HG02798 (cell line): ENCODE data around the gene WDR37.
"Not testable (repeated sequence)": the region's sequence is repeated elsewhere in the genome, so short reads cannot be mapped to it uniquely, and the experiment has no call there.

Experiments
- ATAC-seq: cut with Tn5 transposase; IDR thresholded peaks from one replicate; pipeline ENCODE4 v1.9.1; 2021; ENCODE audit warnings: mild to moderate bottlenecking; ENCODE audit not compliant: unreplicated experiment, poor library complexity

The WDR37 gene

DNA sequence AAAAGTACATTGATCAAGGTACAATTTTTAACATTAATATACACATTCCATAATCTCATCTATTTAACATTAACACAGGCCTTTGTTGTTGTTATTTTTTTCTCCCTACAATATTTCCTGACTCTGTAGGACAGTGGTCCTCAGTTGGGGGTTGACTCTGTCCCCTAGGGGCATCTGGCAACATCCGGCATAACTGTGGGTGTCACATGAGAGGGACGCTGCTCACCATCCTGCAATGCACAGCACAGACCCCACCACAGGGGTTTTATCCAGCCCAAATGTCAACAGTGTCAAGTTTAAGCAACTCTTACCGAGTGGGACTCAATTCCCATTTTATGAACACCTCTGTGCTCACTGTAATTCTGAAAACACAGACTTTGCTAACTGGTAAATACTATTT is 16.1 kb upstream of the WDR37 start:
- no peak for ATAC-seq

DNA sequence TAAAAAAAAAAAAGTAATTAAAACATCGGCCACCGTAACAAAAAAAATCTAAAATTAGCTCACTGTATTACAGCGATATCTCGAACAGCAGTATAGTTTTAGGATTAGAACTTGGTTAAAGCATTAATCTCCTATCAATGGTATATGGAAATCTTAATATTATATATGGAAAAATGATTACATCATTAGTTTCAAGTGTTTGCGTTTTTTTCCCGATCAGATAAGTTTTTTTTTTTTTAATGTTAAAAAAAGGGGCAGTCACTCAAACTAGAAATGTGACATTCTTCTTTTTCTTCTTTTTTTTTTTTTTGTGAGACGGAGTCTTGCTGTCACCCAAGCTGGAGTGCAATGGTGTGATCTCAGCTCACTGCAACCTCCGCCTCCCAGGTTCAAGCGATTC is 14.7 kb upstream of the WDR37 start:
- no peak for ATAC-seq

DNA sequence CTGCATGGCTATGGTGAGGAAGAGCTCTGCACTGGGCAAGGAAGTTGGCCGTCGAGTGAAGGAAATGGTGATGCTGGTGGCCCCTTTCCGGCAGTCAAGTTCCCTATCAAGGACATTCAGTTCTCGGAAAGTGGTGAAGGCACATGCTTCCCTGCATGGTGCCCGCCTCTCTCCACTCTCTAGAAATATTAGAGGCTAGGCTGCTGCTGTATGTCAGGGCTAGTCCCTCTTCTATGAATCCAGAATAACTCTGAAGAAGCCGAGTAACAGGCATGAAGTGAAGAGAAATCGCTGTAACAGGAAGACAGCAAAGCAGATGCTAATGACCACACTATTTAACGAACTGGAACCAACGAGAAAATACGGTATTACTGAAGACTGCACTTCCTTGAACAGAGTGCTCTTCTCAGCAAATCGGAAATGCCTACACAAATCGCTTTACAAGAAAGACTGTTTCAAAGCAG is 12.6 kb upstream of the WDR37 start:
- peak; percentile 38 for ATAC-seq

DNA sequence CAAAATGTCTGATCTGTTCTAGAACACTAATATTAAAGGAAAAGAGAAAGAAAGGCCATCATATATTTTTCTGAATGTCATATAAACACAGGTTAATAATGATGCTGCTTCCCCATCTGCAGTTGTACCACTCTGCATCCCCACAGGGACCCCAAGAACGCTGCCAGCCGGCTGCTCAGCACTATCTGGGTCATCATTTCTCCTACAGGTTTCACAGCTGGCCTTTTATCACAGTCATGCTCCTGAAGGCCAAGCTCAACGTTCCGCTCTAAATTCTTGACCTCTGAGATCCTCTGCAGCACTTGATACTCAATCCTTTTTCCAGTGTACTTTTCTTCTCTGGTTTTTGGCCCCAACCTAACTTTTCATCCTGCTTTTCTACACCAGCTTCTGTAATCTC is 12.0 kb upstream of the WDR37 start:
- no peak for ATAC-seq

DNA sequence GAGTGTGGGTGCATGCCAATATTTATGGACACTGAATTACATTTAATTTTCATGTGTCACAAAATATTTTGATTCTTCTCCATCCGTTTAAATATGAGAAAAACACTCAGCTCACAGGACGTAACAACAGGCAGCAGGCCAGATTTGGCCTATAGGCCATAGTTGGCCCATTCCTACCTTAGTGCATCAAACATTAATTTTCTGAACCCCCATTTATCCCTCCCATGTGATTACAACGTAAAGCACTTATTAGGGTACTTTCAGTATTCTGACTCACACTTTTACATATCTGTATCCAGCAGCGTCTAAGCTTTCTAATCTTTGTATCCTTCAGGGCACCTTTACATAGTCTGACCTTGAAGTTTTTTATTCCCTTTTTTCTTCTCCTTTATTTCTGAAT is 11.2 kb upstream of the WDR37 start:
- no peak for ATAC-seq

DNA sequence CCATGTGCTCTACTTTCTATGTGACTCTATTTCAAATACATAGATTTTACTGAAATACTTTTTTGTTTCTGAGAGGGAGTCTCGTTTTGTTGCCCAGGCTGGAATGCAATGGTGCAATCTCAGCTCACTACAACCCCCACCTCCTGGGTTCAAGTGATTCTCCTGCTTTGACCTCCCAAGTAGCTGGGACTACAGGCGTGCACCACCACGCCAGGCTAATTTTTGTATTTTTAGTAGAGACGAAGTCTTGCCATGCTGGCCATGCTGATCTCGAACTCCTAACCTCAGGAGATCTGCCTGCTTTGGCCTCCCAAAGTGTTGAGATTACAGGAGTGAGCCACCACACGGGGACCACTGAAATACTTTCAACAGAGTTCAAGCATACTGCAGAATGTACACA is 10.8 kb upstream of the WDR37 start:
- ATAC-seq, result no peak

DNA sequence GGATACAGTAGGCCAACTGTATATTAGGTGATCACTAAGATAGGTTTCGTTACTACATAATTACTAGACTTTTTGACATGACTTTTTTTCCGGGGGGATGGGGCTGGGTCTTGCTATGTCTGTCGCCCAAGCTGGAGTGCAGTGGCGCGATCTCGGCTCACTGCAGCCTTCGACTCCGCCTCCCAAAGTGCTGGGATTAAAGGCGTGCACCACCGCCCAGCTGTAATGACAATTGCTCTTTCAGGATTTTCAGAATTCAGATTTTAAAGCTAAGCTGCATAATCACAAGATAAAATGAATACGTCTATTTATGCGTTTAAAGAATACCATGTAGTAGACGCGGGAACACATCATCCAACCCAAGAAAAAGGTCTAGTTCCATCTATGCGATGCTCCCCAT is 8.2 kb upstream of the WDR37 start:
- ATAC-seq, result no peak

DNA sequence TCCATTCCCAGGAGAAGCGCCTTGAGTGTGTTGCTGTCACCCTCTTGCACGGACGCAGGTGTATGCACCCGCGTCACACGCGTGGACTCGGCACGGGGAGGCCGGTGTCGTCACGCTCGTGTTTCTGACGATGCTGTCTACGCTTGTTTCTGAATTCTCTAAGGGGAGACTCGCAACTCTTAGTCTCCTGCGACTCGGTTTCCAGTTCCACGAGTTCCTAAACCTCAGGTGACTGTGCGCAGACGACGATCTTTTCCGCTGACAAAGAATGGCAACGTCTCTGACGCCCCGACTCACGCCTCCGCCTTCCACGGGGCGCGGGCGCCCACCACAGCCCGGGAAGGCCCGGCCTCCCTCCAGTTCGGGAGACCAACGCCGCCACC is 7.8 kb upstream of the WDR37 start:
- ATAC-seq, result no peak

DNA sequence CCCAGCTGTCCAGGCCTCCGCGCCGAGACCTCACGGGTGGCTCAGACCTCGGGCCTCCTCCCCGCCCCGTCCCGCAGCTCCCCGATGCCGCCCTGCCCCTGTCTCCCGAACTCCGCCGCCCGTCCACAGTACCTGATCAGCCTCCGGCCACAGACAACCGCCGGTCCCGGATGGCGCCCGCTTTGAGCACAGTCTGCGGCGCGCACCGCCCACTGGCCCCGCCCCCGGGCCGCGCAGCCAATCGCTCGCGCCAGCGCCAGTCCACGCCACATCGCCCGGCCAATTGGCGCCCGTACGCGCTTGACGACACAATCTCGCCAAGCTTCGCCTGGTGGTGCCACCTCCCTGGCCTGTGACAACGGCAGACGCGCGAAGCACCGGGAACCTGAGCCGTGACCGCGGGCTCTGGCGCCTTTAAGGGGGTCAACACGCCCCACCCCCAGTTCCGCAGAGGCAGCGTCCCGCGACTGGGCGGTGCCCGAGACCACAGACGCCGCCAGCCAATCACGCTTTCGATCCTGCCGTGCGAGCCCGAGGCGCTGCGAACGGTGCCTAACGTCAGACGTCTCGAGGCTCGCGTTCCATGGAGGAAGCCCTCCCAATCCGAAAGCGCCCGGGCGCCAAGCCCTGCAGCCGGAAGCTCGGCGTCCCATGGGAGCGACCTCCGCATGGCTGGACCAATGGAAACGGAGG is 7.3 kb upstream of the WDR37 start, which contains the start of gene IDI1:
Gene IDI1, minus strand, starts transcription at position 388 of the 693 bp plus-strand sequence. Its CDS starts 116 bp downstream, at position 272.
- ATAC-seq, result peak; percentile 85

DNA sequence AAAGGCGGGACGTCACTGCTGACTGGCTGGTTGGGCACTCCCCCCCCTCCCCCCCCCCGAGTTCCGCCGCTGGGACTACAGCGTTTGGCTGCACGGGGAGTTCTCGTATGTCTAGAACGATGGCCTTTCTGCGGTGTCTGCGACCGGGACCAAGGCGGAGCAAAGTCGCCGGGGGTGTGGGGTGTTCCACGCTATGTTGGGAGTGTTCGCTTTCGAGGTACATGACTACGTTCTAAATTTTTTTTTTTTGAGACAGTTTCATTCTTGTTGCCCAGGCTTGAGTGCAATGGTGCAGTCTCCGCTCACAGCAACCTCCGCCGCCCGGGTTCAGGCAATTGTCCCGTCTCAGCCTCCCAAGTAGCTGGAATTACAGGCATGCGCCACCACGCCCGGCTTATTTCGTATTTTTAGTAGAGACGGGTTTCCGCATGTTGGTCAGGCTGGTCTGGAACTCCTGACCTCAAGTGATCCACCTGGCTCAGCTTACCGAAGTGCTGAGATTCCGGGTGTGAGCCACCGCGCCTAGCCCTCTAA is 6.7 kb upstream of the WDR37 start:
- ATAC-seq, result no peak

DNA sequence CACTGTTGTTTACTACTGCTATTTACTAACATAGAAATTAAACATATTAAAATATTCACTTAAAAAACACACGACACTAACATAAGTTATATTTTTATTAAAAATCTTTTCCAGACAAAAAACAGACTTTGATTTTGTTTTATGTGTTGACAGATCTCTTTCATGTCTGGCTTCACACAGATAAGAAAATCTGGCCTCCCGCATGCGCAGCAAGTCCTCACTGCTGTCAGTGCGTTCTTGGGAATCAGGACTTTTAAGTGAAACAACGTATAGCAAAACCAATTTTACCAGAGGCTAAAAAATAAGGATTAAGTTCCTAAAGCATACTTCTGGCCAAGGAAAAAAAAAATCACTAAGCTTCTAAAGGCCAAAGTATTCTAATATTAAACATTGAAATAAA is 6.0 kb upstream of the WDR37 start:
- no peak for ATAC-seq

DNA sequence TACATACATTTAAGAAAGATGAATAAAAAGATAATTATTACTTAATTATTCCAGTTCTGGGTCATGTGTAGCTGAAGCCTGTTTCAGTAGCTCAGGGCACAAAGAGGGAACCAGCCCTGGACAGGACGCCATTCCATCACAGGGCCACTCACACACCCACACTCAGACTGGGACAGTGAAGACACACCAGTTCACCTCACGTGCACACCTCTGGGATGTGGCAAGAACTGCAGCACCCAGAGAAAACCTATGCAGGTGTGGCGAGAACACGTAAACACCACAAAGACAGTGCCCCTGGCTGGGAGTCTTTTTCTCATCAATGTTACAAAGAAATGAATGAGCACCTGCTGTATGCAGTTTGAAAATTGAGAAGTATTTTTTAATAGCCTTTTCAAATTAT is 5.6 kb upstream of the WDR37 start:
- ATAC-seq, result no peak

DNA sequence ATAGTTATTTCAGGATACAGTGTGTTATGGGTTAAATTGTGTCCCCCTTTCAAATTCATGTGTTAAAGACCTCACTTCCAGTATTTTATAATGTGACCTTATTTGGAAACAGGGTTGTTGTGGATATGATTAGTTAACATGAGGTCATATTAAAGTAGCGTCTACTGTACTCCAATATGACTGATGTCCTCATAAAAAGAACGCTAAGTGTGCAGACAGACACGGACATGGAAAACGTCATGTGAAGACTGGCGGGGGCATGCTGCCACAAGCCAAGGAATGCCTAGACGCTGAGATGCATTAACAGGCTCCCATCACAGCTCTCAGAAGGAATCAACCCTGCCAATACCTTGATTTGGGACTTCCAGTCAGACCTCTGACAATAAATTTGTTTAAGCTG is 1.5 kb upstream of the WDR37 start:
- ATAC-seq, result no peak

DNA sequence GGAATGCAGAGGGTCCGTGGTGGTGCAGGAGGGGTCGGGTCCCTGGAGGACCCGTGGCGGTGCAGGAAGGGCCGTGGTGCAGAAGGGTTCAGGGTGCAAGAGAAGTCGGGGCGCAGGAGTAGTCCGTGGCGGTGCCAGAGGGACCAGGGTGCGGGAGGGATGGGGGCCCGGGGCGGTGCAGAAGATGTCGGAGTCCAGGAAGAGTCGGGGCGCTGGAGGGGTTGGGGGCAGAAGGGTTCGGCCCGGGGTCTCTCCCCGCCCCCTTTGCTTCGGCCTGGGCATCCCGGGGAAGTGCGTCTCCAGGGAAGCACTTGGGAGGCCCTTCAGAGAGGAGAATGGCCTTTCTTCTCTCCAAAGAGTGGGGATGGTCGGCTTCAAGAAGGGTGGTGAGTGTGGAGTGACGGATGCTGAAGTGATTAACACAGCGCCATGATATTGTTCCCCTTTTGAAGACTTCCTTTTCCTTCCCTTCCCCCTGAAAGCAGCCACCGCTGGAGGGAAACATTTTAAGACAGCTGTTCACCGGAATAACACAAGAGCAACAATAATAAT is 997 bp downstream of the WDR37 start:
- no peak for ATAC-seq

DNA sequence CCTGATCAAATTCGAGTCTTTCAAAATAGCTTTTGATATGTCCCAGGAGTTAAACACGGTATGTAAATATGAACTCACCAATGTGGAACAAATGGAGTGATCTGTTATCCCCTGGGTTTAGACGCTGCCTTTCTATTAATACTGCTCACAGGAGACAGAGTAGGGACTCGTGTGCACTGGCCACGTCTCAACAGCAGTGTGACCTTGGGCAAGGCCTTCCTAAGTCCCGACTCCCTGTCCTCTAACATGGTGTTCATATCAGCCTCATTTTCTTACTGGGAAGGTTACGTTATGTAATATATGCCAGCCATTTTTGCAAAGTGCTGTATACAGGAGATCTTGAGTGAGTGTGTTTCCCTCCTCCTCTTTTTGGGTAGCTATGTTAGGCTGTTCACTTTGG is 1.8 kb downstream of the WDR37 start:
- ATAC-seq, result no peak

DNA sequence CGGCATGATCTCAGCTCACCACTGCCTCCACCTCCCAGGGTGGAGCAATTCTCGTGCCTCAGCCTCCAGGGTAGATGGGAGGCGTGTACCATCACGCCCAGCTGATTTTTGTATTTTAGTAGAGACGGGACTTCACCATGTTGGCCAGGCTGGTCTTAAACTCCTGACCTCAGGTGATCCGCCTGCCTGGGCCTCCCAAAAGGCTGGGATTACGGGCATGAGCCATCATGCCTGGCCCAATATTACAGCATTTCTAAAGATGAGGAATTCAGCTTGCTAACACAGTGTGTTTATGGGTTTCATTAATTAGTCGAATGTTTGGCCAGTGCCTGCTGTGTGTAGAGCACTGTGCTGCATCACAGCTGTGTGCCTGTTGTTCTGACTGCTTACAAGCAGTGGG is 3.7 kb downstream of the WDR37 start:
- no peak for ATAC-seq

DNA sequence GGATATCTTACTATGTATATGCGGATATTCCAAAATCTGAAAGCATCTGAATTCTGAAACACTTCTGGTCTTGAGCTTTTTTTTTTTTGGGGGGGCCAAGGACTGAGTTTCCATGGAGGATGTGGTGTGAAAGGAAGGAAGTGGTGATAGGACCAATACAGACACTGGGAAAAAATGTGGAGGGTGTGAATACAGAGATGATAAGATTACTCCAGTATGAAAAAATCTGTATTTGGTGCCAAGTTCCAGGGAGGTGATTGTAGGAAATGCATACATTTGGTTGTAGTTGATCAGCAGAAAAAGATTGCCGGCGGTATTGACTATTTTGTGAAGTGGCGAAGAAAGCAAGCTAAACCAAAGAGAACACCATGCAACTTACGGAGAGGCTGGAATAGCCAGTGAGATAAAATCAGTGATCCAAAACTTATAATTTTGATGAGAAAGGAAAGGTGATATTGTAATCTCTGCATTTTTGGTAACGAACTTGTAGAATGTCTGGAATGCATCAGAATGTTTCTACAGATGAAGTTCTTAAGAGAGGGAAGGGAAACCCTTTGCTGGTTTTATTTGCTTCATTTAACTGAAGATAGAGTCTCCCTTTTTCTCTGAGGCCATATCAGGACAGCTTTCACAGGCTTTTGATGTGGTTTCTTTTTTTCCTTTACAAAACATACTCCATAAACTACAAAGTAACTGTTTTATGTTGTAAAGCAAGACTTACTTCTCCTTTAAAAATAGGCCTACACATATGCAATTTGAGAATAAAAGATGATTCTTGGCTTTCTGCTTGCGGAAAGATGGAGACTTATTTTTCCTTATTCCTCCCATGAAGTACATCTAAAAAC is 6.0 kb downstream of the WDR37 start:
- no peak for ATAC-seq

DNA sequence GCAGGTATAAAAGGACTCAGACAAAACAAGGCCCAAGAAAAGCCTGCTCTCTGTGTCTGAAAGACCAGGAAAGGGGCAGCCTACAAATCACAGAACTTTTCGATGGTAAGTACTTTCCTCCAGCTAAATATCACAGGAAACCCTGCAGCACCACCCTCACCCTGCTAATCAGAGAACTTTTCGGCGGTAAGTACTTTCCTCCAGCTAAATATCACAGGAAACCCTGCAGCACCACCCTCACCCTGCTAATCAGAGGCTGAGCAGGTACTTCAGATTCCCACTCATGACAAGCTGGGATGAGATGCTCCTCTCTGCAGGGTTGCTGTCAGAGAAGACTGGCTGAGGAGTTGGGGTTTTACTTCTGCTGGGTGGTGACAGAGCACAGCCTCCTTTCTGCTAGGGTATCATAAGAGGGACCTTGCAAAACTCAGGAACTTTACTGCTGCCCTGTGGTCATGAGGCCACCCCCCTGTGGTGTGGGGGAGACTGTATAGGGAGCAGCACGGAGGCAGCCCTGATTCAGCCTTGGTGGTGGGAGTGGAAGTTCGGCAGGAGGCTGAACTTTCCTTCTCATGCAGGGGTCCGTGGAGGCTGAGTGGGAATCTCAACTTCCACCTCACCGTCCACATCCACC is 7.2 kb downstream of the WDR37 start:
- no peak for ATAC-seq

DNA sequence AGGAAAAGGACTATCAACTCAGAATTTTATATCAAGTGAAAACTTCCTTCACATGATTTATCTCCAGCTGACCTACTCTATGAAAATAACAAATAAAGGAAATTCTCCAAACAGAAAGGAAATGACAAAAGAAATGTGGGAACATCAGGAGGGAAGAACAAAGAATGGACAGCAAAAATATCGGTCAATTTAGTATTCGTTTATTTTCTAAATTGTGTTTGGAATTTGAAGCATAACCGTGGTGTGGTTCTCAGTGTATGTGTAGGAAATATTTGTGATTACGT is 8.7 kb downstream of the WDR37 start:
- ATAC-seq, result no peak

DNA sequence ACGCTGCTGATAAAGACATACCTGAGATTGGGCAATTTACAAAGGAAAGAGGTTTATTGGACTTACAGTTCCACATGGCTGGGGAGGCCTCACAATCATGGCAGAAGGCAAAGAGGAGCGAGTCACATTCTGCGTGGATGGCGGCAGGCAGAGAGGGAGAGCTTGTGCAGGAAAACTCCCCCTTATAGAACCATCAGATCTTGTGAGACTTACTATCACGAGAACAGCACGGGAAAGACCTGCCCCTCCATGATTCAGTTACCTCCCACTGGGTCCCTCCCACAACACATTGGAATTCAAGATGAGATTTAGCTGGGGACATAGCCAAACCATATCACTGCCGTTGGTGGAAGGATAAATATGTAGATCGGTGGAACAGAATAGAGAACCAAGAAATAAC is 10.5 kb downstream of the WDR37 start:
- not testable (repeated sequence) for ATAC-seq
